Measurements from ENCODE around the gene RBM24. TPM values are rescaled to one million over a fixed set of nuclear protein-coding genes. Genes with fewer than 3 reads are reported as not detected.

The RBM24 gene
- total RNA-seq, 3 donors from 2014 or later: 1.3 to 2.5 (median 1.8) TPM

DNA sequence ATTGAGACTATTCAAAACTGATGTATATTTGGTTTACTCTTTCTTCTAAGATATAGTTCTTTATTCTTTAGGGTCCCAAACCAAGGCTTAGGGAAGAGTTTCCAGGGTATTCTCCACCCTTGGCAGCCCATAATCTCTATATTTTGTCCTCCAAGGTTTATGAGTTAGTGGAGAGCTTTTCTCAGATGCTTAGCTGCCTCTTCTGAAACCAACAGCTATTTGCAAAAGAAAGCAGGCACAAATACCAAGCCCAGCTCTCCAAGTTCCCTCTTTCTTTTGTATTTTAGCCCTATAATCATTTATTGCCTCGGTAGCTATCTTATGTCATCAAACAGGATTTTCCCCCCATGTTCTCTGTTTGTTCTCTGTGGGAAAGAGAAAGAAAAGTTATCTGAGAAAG is 39.1 kb upstream of the RBM24 start:
- Histone ChIP-seq H3K36me3 (no peaks in the 10 kb centered on the region), H3K27me3 (no peaks in the 10 kb centered on the region), H3K4me3 (no peak overlapping the region), H3K27ac (no peak overlapping the region), H3K4me1 (no peaks in the 10 kb centered on the region), H3K9me3 (no peaks in the 10 kb centered on the region)
- no peak for DNase-seq (ENCODE audit: low spot score in 2 of 2)
- TF ChIP-seq POLR2A (IDR thresholded peaks at IDR 0.05) (no peak), POLR2AphosphoS5 (IDR thresholded peaks at IDR 0.05) (no peak)
- intact Hi-C loops (cut with DNase I; ENCODE audit: low total_unique reads): no loop called here

DNA sequence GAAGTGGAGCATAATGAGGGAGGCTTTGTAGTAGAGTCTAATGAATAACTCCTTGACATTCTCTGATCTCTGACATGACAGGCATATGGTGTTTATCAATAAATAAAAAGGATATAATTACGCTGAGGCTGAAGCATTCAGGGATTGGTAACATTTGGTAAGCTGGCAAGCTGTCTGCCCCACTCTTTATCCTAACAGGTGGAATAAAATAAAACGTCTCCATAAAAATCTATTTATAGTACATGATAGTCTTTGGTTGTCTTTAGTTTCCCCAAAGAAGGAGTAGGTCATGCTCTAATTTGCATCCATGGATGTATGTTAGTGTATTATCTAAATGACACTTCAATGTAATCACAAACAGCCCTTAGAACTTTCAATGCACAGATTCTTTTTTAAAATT is 30.9 kb upstream of the RBM24 start:
- no peaks in the 10 kb centered on the region for H3K9me3 ChIP-seq
- intact Hi-C loops (cut with DNase I; ENCODE audit: low total_unique reads): no loop called here
- H3K27me3 ChIP-seq: no peaks in the 10 kb centered on the region
- TF ChIP-seq POLR2A (IDR thresholded peaks at IDR 0.05) (no peak), POLR2AphosphoS5 (IDR thresholded peaks at IDR 0.05) (no peak)
- TF ChIP-seq, protein P1, sequence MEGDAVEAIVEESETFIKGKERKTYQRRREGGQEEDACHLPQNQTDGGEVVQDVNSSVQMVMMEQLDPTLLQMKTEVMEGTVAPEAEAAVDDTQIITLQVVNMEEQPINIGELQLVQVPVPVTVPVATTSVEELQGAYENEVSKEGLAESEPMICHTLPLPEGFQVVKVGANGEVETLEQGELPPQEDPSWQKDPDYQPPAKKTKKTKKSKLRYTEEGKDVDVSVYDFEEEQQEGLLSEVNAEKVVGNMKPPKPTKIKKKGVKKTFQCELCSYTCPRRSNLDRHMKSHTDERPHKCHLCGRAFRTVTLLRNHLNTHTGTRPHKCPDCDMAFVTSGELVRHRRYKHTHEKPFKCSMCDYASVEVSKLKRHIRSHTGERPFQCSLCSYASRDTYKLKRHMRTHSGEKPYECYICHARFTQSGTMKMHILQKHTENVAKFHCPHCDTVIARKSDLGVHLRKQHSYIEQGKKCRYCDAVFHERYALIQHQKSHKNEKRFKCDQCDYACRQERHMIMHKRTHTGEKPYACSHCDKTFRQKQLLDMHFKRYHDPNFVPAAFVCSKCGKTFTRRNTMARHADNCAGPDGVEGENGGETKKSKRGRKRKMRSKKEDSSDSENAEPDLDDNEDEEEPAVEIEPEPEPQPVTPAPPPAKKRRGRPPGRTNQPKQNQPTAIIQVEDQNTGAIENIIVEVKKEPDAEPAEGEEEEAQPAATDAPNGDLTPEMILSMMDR (IDR thresholded peaks at IDR 0.05): no peak
- H3K4me1 ChIP-seq: no peaks in the 10 kb centered on the region
- no peak for DNase-seq (ENCODE audit: low spot score in 2 of 2)
- H3K4me3 ChIP-seq: no peak overlapping the region
- no peaks in the 10 kb centered on the region for H3K36me3 ChIP-seq
- no peak overlapping the region for H3K27ac ChIP-seq

DNA sequence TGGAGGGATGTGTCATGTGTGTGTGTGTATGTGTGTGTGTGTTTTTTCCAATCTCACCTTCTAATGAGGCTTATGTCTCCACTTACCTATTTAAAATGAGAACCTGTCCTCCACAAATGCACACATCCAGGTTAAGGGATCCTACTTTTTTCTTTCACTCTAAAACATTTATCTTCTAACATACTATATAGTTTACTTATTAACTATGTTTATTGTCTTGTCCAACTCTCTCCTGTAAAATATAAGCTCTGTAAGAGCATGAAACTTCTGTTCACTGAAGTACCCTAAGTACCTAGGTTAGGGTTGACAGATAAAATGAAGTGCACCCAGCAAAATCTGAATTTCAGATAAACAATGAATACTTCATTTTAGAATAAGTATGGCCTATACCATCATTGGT is 29.2 kb upstream of the RBM24 start:
- Histone ChIP-seq H3K9me3 (no peaks in the 10 kb centered on the region), H3K27ac (no peak overlapping the region), H3K4me1 (no peaks in the 10 kb centered on the region), H3K36me3 (no peaks in the 10 kb centered on the region), H3K27me3 (no peaks in the 10 kb centered on the region), H3K4me3 (no peak overlapping the region)
- DNase-seq (ENCODE audit: low spot score in 2 of 2): no peak
- TF ChIP-seq, protein P1 (IDR thresholded peaks at IDR 0.05): no peak
- TF ChIP-seq POLR2A (IDR thresholded peaks at IDR 0.05) (no peak), POLR2AphosphoS5 (IDR thresholded peaks at IDR 0.05) (no peak)
- intact Hi-C loops (cut with DNase I; ENCODE audit: low total_unique reads): no loop called here

DNA sequence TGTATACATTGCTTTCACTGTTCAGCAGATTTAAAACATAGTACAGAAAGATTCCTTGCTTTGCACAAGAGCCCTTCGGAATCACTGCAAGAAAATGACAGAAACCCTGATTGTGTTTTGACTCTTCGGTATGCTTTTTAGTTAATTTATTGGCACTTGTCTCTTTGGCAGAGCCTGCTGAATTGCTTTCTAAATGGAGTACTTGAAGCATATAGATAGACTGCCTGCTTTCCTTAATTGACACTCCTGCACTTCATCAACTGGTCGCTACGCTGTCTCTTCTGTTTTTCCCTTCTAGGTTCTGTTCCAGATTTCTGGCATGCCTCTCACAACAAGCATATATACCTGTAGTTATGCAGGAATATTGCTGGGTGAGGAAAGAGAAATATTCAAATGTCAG is 22.4 kb upstream of the RBM24 start:
- TF ChIP-seq, protein P1 (IDR thresholded peaks at IDR 0.05): no peak
- TF ChIP-seq POLR2A (IDR thresholded peaks at IDR 0.05) (no peak), POLR2AphosphoS5 (IDR thresholded peaks at IDR 0.05) (no peak)
- no peaks in the 10 kb centered on the region for H3K4me1 ChIP-seq

DNA sequence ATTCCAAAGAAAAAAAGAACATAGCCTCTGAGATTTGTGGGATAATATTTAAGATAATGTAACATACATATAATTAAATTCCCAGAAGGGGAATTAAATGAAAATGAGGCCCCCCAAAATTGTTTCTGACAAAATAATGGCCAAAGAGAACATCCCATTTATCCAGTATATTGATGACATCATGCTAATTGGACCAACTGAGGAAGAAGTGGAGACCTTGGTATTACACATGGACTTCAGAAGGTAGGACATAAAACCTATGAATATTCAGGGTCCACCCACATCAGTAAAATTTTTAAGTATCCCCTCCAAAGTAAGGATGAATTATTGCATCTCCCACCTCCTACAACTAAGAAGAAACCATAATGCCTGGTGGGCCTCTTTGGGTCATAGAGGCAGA is 15.6 kb upstream of the RBM24 start:
- DNase-seq (ENCODE audit: low spot score in 2 of 2): no peak
- H3K27me3 ChIP-seq: no peaks in the 10 kb centered on the region
- no peak for TF ChIP-seq POLR2AphosphoS5 (IDR thresholded peaks at IDR 0.05)
- TF ChIP-seq POLR2A (IDR thresholded peaks at IDR 0.05): no peak
- TF ChIP-seq, protein P1 (IDR thresholded peaks at IDR 0.05): no peak
- H3K4me3 ChIP-seq: no peak overlapping the region
- no peaks in the 10 kb centered on the region for H3K4me1 ChIP-seq
- no peaks in the 10 kb centered on the region for H3K9me3 ChIP-seq
- intact Hi-C loops (cut with DNase I; ENCODE audit: low total_unique reads): no loop called here
- H3K27ac ChIP-seq: no peak overlapping the region
- H3K36me3 ChIP-seq: no peaks in the 10 kb centered on the region

More for the DNA sequence above, 22.4 kb upstream of the RBM24 start:
- DNase-seq (ENCODE audit: low spot score in 2 of 2): no peak
- no peak overlapping the region for H3K4me3 ChIP-seq
- H3K36me3 ChIP-seq: no peaks in the 10 kb centered on the region
- no peaks in the 10 kb centered on the region for H3K27me3 ChIP-seq
- no peaks in the 10 kb centered on the region for H3K9me3 ChIP-seq
- no peak overlapping the region for H3K27ac ChIP-seq
- intact Hi-C loops (cut with DNase I; ENCODE audit: low total_unique reads): no loop called here

DNA sequence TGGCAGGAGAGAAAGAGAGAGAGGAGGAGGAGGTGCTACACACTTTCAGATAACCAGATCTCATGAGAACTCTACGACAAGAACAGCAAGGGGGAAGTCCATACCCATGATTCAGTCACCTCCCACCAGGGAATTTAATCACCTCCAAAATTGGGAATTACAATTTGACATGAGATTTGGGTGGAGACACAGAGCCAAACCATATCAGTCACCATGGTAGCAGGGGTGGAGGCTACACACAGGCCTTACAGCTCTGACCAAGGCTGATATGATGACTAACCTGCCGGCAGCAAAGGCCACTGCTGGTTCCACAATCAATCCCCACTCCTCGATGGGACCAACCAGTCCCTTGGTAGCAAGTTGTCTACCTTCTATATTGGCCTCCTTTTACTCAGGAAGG is 13.6 kb upstream of the RBM24 start:
- intact Hi-C loops (cut with DNase I; ENCODE audit: low total_unique reads): no loop called here
- H3K9me3 ChIP-seq: no peaks in the 10 kb centered on the region
- TF ChIP-seq, protein P1 (IDR thresholded peaks at IDR 0.05): no peak
- TF ChIP-seq POLR2A (IDR thresholded peaks at IDR 0.05) (no peak), POLR2AphosphoS5 (IDR thresholded peaks at IDR 0.05) (no peak)

More for the DNA sequence above, 13.6 kb upstream of the RBM24 start:
- no peak overlapping the region for H3K27ac ChIP-seq
- no peak overlapping the region for H3K4me3 ChIP-seq
- no peaks in the 10 kb centered on the region for H3K4me1 ChIP-seq
- no peaks in the 10 kb centered on the region for H3K36me3 ChIP-seq
- H3K27me3 ChIP-seq: no peaks in the 10 kb centered on the region
- no peak for DNase-seq (ENCODE audit: low spot score in 2 of 2)

Data from breast epithelium (tissue), 4 donors.